K562 (cell line): ENCODE results near the gene RBPJ. TPM values are rescaled to one million over a fixed set of nuclear protein-coding genes. Genes with fewer than 3 reads are reported as not detected.

Experiments
- ETV5 ChIP-seq: sonication (generic); formaldehyde crosslinking; IDR thresholded peaks from 2 replicates; pipeline ENCODE4 v1.4.0; 2020; ENCODE audit warnings: low read depth, mild to moderate bottlenecking, missing genetic modification reagents
- FOXA1 ChIP-seq: fragments of 450-650 bp; IDR thresholded peaks from 2 replicates; pipeline ENCODE4 v1.6.1; 2016; ENCODE audit warnings: mild to moderate bottlenecking, borderline replicate concordance
- ZNF511 ChIP-seq: sonication (generic); formaldehyde crosslinking; IDR thresholded peaks from 2 replicates; pipeline ENCODE4 v1.8.0; 2022; ENCODE audit warnings: mild to moderate bottlenecking, missing genetic modification reagents
- polyA plus RNA-seq, 8 experiments: library from polyadenylated mRNA; depleted of rRNA in 4 of 8; stranded (reverse) in 5 of 8; unstranded in 3 of 8; fragments of >200 nt; fragmentation: Nextera tagmentation in 2 of 8; fragmentation: Illumina TruSeq in 1 of 8; extraction: Ambion mirVana in 2 of 8; extraction: Trizol in 1 of 8; gene quantifications; 2 replicates each; pipeline versions ENCODE4 v1.2.1 to v1.2.3, GENCODE V29; 2011 to 2014; ENCODE audit warnings: inconsistent platforms in 1 of 8, missing spikeins in 1 of 8
- total RNA-seq, 7 experiments: library from RNA; depleted of rRNA in 6 of 7; stranded (reverse); fragments of >200 nt in 6 of 7; fragmentation: Illumina TruSeq in 2 of 7; extraction: Trizol in 2 of 7; gene quantifications; 2 replicates each; pipeline versions ENCODE4 v1.2.1 to v1.2.3, GENCODE V29; 2011 to 2021; ENCODE audit warnings: low replicate concordance in 1 of 7
- TF ChIP-seq, protein P1 (sequence below): fragments of 450-650 bp; IDR thresholded peaks from 2 replicates; pipeline ENCODE4 v1.6.1; 2016; ENCODE audit warnings: mild to moderate bottlenecking, moderate library complexity

RBPJ gene
- total and polyA plus RNA-seq, 9 of the 15 experiments (the other 6 are each of a cell fraction or from before 2014, with no cell fraction given) = 17.2 to 49.4 (median 33.8) TPM

DNA sequence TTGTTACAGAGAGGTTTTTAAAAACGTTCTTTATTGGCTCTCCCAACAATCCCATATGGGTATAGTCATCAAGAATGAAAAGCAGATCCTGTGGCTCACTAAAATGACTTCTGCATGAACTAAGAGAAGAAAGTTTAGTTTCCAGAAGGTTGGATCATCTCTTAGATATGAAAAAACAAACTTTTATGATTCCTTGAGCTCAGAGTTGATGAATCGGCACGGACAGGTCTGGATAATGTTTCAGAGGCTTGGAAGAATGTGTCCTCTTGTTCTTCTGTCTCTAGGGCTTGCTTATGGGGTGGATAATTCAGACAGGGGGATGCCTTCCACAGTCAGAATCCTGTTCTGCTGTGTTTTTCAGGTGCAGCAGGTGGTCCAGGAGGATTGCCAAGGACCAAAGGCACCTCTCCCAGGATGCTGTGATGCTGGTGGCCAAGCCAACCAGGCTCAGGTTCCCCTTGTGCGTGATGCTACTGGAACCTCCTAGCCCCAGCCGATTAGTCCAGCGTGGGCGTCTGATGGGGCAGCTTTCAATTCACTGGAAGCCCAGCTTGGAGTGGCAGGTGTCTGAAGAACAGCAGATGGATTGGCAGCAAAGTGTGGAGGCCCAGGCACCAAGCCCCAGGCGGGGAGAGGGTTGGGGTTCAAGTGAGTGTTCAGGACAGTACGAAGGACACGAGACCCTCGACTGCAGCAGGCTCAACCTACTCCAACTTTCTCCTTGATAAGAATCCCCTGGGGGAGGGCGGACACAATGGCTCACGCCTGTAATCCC, 139.1 kb downstream of the RBPJ start (continued):
- TF ChIP-seq ETV5 = no peak
- TF ChIP-seq, protein P1, sequence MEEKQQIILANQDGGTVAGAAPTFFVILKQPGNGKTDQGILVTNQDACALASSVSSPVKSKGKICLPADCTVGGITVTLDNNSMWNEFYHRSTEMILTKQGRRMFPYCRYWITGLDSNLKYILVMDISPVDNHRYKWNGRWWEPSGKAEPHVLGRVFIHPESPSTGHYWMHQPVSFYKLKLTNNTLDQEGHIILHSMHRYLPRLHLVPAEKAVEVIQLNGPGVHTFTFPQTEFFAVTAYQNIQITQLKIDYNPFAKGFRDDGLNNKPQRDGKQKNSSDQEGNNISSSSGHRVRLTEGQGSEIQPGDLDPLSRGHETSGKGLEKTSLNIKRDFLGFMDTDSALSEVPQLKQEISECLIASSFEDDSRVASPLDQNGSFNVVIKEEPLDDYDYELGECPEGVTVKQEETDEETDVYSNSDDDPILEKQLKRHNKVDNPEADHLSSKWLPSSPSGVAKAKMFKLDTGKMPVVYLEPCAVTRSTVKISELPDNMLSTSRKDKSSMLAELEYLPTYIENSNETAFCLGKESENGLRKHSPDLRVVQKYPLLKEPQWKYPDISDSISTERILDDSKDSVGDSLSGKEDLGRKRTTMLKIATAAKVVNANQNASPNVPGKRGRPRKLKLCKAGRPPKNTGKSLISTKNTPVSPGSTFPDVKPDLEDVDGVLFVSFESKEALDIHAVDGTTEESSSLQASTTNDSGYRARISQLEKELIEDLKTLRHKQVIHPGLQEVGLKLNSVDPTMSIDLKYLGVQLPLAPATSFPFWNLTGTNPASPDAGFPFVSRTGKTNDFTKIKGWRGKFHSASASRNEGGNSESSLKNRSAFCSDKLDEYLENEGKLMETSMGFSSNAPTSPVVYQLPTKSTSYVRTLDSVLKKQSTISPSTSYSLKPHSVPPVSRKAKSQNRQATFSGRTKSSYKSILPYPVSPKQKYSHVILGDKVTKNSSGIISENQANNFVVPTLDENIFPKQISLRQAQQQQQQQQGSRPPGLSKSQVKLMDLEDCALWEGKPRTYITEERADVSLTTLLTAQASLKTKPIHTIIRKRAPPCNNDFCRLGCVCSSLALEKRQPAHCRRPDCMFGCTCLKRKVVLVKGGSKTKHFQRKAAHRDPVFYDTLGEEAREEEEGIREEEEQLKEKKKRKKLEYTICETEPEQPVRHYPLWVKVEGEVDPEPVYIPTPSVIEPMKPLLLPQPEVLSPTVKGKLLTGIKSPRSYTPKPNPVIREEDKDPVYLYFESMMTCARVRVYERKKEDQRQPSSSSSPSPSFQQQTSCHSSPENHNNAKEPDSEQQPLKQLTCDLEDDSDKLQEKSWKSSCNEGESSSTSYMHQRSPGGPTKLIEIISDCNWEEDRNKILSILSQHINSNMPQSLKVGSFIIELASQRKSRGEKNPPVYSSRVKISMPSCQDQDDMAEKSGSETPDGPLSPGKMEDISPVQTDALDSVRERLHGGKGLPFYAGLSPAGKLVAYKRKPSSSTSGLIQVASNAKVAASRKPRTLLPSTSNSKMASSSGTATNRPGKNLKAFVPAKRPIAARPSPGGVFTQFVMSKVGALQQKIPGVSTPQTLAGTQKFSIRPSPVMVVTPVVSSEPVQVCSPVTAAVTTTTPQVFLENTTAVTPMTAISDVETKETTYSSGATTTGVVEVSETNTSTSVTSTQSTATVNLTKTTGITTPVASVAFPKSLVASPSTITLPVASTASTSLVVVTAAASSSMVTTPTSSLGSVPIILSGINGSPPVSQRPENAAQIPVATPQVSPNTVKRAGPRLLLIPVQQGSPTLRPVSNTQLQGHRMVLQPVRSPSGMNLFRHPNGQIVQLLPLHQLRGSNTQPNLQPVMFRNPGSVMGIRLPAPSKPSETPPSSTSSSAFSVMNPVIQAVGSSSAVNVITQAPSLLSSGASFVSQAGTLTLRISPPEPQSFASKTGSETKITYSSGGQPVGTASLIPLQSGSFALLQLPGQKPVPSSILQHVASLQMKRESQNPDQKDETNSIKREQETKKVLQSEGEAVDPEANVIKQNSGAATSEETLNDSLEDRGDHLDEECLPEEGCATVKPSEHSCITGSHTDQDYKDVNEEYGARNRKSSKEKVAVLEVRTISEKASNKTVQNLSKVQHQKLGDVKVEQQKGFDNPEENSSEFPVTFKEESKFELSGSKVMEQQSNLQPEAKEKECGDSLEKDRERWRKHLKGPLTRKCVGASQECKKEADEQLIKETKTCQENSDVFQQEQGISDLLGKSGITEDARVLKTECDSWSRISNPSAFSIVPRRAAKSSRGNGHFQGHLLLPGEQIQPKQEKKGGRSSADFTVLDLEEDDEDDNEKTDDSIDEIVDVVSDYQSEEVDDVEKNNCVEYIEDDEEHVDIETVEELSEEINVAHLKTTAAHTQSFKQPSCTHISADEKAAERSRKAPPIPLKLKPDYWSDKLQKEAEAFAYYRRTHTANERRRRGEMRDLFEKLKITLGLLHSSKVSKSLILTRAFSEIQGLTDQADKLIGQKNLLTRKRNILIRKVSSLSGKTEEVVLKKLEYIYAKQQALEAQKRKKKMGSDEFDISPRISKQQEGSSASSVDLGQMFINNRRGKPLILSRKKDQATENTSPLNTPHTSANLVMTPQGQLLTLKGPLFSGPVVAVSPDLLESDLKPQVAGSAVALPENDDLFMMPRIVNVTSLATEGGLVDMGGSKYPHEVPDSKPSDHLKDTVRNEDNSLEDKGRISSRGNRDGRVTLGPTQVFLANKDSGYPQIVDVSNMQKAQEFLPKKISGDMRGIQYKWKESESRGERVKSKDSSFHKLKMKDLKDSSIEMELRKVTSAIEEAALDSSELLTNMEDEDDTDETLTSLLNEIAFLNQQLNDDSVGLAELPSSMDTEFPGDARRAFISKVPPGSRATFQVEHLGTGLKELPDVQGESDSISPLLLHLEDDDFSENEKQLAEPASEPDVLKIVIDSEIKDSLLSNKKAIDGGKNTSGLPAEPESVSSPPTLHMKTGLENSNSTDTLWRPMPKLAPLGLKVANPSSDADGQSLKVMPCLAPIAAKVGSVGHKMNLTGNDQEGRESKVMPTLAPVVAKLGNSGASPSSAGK = no peak
- no peak for TF ChIP-seq FOXA1
- no peak for TF ChIP-seq ZNF511 (CRISPR knock-in tag)
